Renal cortex interstitium (tissue), 11 donors: ENCODE data around the gene INF2. TPM values are rescaled to one million over a fixed set of nuclear protein-coding genes. Genes with fewer than 3 reads are reported as not detected.
"Not testable (repeated sequence)": the region's sequence is repeated elsewhere in the genome, so short reads cannot be mapped to it uniquely, and the experiment has no call there.

ENCODE experiments used
- DNase-seq, 11 donors: peaks; one replicate each; pipeline ENCODE4 v3.0.0-alpha.2; 2013; ENCODE audit warnings: low read depth in 9 of 11, low spot score in 4 of 11; ENCODE audit errors: extremely low read depth in 1 of 11
- polyA plus RNA-seq, 3 donors: library from polyadenylated mRNA; unstranded; fragments of 120-200 nt; gene quantifications; one replicate each; pipeline ENCODE4 v1.2.1, GENCODE V29; 2013; ENCODE audit not compliant: insufficient read length in 3 of 3

INF2 gene
- polyA plus RNA-seq, 3 donors: 36.1 to 75.3 (median 56.2) TPM

GRCh38 chr14:104739026-104739425 lies 49.6 kb downstream of the INF2 start:
- no peak for DNase-seq

GRCh38 chr14:104739546-104740516 lies 50.4 kb downstream of the INF2 start:
- DNase-seq: no peak

GRCh38 chr14:104741108-104741802 lies 51.8 kb downstream of the INF2 start:
- no peak for DNase-seq

GRCh38 chr14:104741803-104742251 lies 52.4 kb downstream of the INF2 start:
- no peak for DNase-seq

GRCh38 chr14:104742586-104743455 lies 53.4 kb downstream of the INF2 start:
- DNase-seq: no peak

- DNase-seq: no peak
Observed at GRCh38 chr14:104743461-104744380, 54.3 kb downstream of the INF2 start.

- DNase-seq: no peak
Observed at GRCh38 chr14:104744484-104744883, 55.1 kb downstream of the INF2 start.

- no peak for DNase-seq
Observed at GRCh38 chr14:104745431-104745830, 56.0 kb downstream of the INF2 start.

GRCh38 chr14:104746071-104746545 lies 56.7 kb downstream of the INF2 start:
- no peak for DNase-seq

GRCh38 chr14:104746934-104747481 lies 57.6 kb downstream of the INF2 start:
- peak in 1 of 11 donors; percentile 37 for DNase-seq

- no peak for DNase-seq
Observed at GRCh38 chr14:104747876-104748275, 58.5 kb downstream of the INF2 start.

GRCh38 chr14:104749111-104749649 lies 59.8 kb downstream of the INF2 start:
- peak in 1 of 11 donors; percentile 35 for DNase-seq

- no peak for DNase-seq
Observed at GRCh38 chr14:104750056-104750752, 60.8 kb downstream of the INF2 start.

- DNase-seq: not testable (repeated sequence)
Observed at GRCh38 chr14:104750753-104751057, 61.3 kb downstream of the INF2 start.

- no peak for DNase-seq
Observed at GRCh38 chr14:104751539-104752422, 62.4 kb downstream of the INF2 start.

- DNase-seq: no peak
Observed at GRCh38 chr14:104752423-104752734, 63.0 kb downstream of the INF2 start.
